HEK293 (cell line): ENCODE results near the gene CNNM1.

Experiments
- CTCF ChIP-seq: fragments of 450-650 bp; formaldehyde crosslinking; IDR thresholded peaks from 2 replicates; pipeline ENCODE4 v1.5.1; 2016; ENCODE audit warnings: missing biosample characterization, missing genetic modification characterization
- SCRT2 ChIP-seq: fragments of 450-650 bp; formaldehyde crosslinking; IDR thresholded peaks from 2 replicates; pipeline ENCODE4 v1.5.1; 2016; ENCODE audit warnings: missing biosample characterization, missing genetic modification characterization
- SETDB1 ChIP-seq: IDR thresholded peaks from one replicate; pipeline ENCODE4 v1.6.1; 2017; ENCODE audit warnings: mild to moderate bottlenecking, low read length, moderate library complexity, mixed read lengths; ENCODE audit not compliant: insufficient read length
- TCF7L2 ChIP-seq: IDR thresholded peaks from 2 replicates; pipeline ENCODE4 v1.6.1; 2011; ENCODE audit warnings: low read depth, mild to moderate bottlenecking, inconsistent platforms, low read length, moderate library complexity, borderline replicate concordance
- ZNF138 ChIP-seq: fragments of 450-650 bp; formaldehyde crosslinking; IDR thresholded peaks from 2 replicates; pipeline ENCODE4 v1.5.1; 2016; ENCODE audit warnings: missing biosample characterization, missing genetic modification characterization, borderline replicate concordance
- ZNF175 ChIP-seq: fragments of 450-650 bp; formaldehyde crosslinking; IDR thresholded peaks from 2 replicates; pipeline ENCODE4 v1.5.1; 2016; ENCODE audit warnings: missing biosample characterization, missing genetic modification characterization
- ZNF24 ChIP-seq: fragments of 450-650 bp; formaldehyde crosslinking; IDR thresholded peaks from 2 replicates; pipeline ENCODE4 v1.5.1; 2016; ENCODE audit warnings: missing biosample characterization, missing genetic modification characterization
- ZNF280D ChIP-seq: fragments of 450-650 bp; formaldehyde crosslinking; IDR thresholded peaks from 2 replicates; pipeline ENCODE4 v1.5.1; 2016; ENCODE audit warnings: missing biosample characterization, missing genetic modification characterization
- ZNF530 ChIP-seq: fragments of 450-650 bp; formaldehyde crosslinking; IDR thresholded peaks from 2 replicates; pipeline ENCODE4 v1.5.1; 2016; ENCODE audit warnings: low read depth, missing biosample characterization, missing genetic modification characterization
- ZNF639 ChIP-seq: fragments of 450-650 bp; formaldehyde crosslinking; IDR thresholded peaks from 2 replicates; pipeline ENCODE4 v1.5.1; 2016; ENCODE audit warnings: missing biosample characterization, missing genetic modification characterization
- ZNF670 ChIP-seq: fragments of 450-650 bp; formaldehyde crosslinking; IDR thresholded peaks from 2 replicates; pipeline ENCODE4 v1.5.1; 2016; ENCODE audit warnings: missing biosample characterization, missing genetic modification characterization, low read depth
- ZNF785 ChIP-seq: fragments of 450-650 bp; formaldehyde crosslinking; IDR thresholded peaks from 2 replicates; pipeline ENCODE4 v1.5.1; 2016; ENCODE audit warnings: missing biosample characterization, missing genetic modification characterization
- TF ChIP-seq, protein P1 (sequence below): fragments of 450-650 bp; formaldehyde crosslinking; IDR thresholded peaks from 2 replicates; pipeline ENCODE4 v1.5.1; 2016; ENCODE audit warnings: missing biosample characterization, missing genetic modification characterization, borderline replicate concordance

- TF ChIP-seq ZNF639 (tag by site-specific recombination) (no peak), CTCF (tag by site-specific recombination) (no peak), ZNF785 (tag by site-specific recombination) (no peak), SETDB1 (no peak), ZNF670 (tag by site-specific recombination) (no peak), ZNF24 (tag by site-specific recombination) (no peak), SCRT2 (no peak), ZNF530 (tag by site-specific recombination) (no peak), ZNF175 (tag by site-specific recombination) (no peak), TCF7L2 (no peak), ZNF280D (tag by site-specific recombination) (no peak), ZNF138 (tag by site-specific recombination) (no peak)
- TF ChIP-seq, protein P1, sequence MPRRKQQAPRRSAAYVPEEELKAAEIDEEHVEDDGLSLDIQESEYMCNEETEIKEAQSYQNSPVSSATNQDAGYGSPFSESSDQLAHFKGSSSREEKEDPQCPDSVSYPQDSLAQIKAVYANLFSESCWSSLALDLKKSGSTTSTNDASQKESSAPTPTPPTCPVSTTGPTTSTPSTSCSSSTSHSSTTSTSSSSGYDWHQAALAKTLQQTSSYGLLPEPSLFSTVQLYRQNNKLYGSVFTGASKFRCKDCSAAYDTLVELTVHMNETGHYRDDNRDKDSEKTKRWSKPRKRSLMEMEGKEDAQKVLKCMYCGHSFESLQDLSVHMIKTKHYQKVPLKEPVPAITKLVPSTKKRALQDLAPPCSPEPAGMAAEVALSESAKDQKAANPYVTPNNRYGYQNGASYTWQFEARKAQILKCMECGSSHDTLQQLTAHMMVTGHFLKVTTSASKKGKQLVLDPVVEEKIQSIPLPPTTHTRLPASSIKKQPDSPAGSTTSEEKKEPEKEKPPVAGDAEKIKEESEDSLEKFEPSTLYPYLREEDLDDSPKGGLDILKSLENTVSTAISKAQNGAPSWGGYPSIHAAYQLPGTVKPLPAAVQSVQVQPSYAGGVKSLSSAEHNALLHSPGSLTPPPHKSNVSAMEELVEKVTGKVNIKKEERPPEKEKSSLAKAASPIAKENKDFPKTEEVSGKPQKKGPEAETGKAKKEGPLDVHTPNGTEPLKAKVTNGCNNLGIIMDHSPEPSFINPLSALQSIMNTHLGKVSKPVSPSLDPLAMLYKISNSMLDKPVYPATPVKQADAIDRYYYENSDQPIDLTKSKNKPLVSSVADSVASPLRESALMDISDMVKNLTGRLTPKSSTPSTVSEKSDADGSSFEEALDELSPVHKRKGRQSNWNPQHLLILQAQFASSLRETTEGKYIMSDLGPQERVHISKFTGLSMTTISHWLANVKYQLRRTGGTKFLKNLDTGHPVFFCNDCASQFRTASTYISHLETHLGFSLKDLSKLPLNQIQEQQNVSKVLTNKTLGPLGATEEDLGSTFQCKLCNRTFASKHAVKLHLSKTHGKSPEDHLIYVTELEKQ (tag by site-specific recombination), result no peak
Observed at GRCh38 chr10:99389729-99390480, 60.7 kb downstream of the CNNM1 start.
